CD8-positive, alpha-beta memory T cell (primary cell): ENCODE data around the gene GTF2F2. TPM values are rescaled to one million over a fixed set of nuclear protein-coding genes. Genes with fewer than 3 reads are reported as not detected.

Source experiments
- CTCF ChIA-PET: fragments of 350-600 bp; sonication (Branson Sonifier 250); formaldehyde crosslinking; loops from one replicate; lab custom pipeline; 2021; ENCODE audit warnings: antibody characterized with exemption; lab: Charles Lee
- POLR2A ChIA-PET: fragments of 350-600 bp; sonication (Branson Sonifier 250); formaldehyde crosslinking; loops from one replicate; lab custom pipeline; 2021; ENCODE audit warnings: antibody characterized with exemption; lab: Charles Lee
- DNase-seq, 5 donors: peaks; one replicate each; pipeline versions ENCODE4 v3.0.0 to v3.0.0-alpha.2; 2020 to 2022; ENCODE audit warnings: mixed read lengths in 1 of 5
- H3K27ac ChIP-seq: one replicate; pipeline ENCODE4 v1.7.0; 2013; ENCODE audit warnings: low read depth, mild to moderate bottlenecking, low read length, moderate library complexity
- H3K27me3 ChIP-seq: 2 replicates; pipeline ENCODE4 v1.7.0; 2013; ENCODE audit warnings: low read length, mild to moderate bottlenecking; ENCODE audit not compliant: insufficient read depth, poor library complexity, severe bottlenecking
- H3K36me3 ChIP-seq: 2 replicates; pipeline ENCODE4 v1.7.0; 2013; ENCODE audit warnings: mild to moderate bottlenecking, low read length, moderate library complexity; ENCODE audit not compliant: insufficient read depth
- H3K4me1 ChIP-seq: 2 replicates; pipeline ENCODE4 v1.7.0; 2013; ENCODE audit warnings: mild to moderate bottlenecking, low read length, moderate library complexity; ENCODE audit not compliant: insufficient read depth
- H3K4me3 ChIP-seq: 2 replicates; pipeline ENCODE4 v1.7.0; 2013; ENCODE audit warnings: mild to moderate bottlenecking, low read length
- H3K9me3 ChIP-seq: 2 replicates; pipeline ENCODE4 v1.7.0; 2013; ENCODE audit warnings: mild to moderate bottlenecking, low read length
- H3K27ac Mint-ChIP-seq, 8 donors: one replicate each; pipeline ENCODE4 v1.8.0; 2020 to 2021; ENCODE audit warnings: mixed read lengths in 8 of 8, mild to moderate bottlenecking in 6 of 8, inconsistent platforms in 3 of 8, moderate library complexity in 3 of 8
- H3K27me3 Mint-ChIP-seq, 2 donors: one replicate each; pipeline ENCODE4 v1.8.0; 2020 to 2021; ENCODE audit warnings: mixed read lengths in 2 of 2, mild to moderate bottlenecking in 1 of 2, moderate library complexity in 1 of 2
- H3K36me3 Mint-ChIP-seq, 3 donors: one replicate each; pipeline ENCODE4 v1.8.0; 2020 to 2021; ENCODE audit warnings: mixed read lengths in 3 of 3, inconsistent platforms in 1 of 3, mild to moderate bottlenecking in 1 of 3
- H3K4me1 Mint-ChIP-seq, 3 donors: one replicate each; pipeline ENCODE4 v1.8.0; 2020 to 2021; ENCODE audit warnings: mixed read lengths in 3 of 3, inconsistent platforms in 1 of 3, mild to moderate bottlenecking in 1 of 3
- H3K4me3 Mint-ChIP-seq, 7 donors: one replicate each; pipeline ENCODE4 v1.8.0; 2020 to 2021; ENCODE audit warnings: mixed read lengths in 7 of 7, mild to moderate bottlenecking in 6 of 7, moderate library complexity in 4 of 7, inconsistent platforms in 2 of 7
- H3K9me3 Mint-ChIP-seq, 5 donors: one replicate each; pipeline ENCODE4 v1.8.0; 2020 to 2022; ENCODE audit warnings: mixed read lengths in 5 of 5, mild to moderate bottlenecking in 3 of 5, moderate library complexity in 2 of 5, inconsistent platforms in 1 of 5
- polyA plus RNA-seq: library from polyadenylated mRNA; unstranded; fragments of 300-500 nt; fragmentation: Illumina TruSeq; gene quantifications from one replicate; pipeline ENCODE4 v1.2.3, GENCODE V29; 2021
- total RNA-seq, 2 experiments: library from RNA; stranded (reverse); gene quantifications; one replicate each; pipeline ENCODE4 v1.2.3, GENCODE V29; 2021

The GTF2F2 gene
- total and polyA plus RNA-seq, 3 experiments from 2014 or later: 10.4 to 29.3 (median 27.9) TPM

DNA sequence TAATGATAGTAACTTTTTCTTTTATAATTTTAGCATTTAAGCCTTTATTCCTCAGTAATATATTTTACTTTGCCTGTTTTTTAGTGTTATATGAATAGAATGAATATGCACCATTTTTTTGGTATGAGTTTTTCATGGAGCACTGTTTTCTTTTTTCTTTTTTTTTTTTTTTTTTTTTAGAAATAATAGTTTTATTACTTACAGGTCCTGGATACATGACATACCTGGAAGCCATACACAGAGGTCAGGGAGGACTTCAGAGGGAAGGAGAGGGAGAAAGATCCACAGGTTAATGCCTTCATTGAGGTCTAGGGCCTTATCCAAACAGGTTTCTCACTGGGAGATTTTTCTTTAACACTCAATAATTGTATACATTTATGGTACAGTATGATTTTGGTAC is 54.2 kb downstream of the GTF2F2 start:
- Histone ChIP-seq H3K27ac (no peak overlapping the region), H3K4me1 (no peaks in the 10 kb centered on the region), H3K9me3 (no peaks in the 10 kb centered on the region), H3K4me3 (no peak overlapping the region), H3K27me3 (no peaks in the 10 kb centered on the region), H3K36me3 (no peaks in the 10 kb centered on the region)
- Mint-ChIP-seq H3K9me3 (no peaks in the 10 kb centered on the region), H3K4me1 (peaks cover 28 to 50% (median 49%) of the 10 kb centered on the region in 3 donors), H3K27ac (no peak overlapping the region), H3K36me3 (peaks cover 23 to 43% (median 24%) of the 10 kb centered on the region in 3 donors), H3K27me3 (no peaks in the 10 kb centered on the region), H3K4me3 (no peak overlapping the region)
- ChIA-PET CTCF (no interaction called here), POLR2A (interaction anchor here (0.6 kb wide), 1 partner anchor 18 kb away, joined by 3 read pairs; no protein-coding TSS in a partner anchor)
- no peak for DNase-seq

DNA sequence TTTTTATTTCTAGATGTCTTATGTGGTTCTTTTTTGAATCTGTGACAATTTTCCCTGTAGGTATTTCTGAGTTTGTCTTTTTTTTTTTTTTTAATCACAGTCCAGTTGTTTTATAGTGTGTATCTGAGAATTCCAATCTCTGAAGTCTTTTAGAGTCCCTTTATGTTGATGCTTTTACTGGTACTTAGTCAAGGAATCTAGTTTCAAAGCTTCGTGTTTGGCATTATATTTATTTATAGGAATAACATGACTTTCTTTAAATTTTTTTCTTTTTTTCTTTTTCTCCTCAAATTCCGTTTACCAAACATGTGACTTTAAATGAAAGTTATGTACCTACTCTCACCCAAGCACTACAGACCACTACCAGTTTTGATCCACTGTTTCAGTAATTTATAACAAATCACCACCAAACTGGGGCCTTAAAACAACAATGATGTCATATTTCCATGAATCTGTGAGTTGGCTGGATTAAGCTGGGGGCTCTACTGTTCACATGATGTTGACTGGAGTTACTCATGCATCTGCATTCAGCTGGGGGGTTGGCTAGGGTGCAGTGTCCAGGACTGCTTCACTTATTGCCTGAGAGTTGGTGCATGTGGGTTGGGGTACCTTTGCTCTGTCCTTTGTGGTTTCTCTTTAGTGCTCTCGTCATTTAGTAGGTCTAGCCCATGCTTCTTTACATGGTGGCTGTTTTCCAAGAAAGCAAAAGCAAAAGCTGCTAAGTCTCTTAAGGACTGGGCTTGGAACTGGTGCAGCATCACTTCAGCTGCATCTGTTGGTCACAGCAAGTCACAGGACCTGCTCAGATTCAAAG is 58.2 kb downstream of the GTF2F2 start:
- Histone ChIP-seq H3K9me3 (no peaks in the 10 kb centered on the region), H3K27me3 (no peaks in the 10 kb centered on the region), H3K4me1 (no peaks in the 10 kb centered on the region), H3K36me3 (no peaks in the 10 kb centered on the region), H3K27ac (no peak overlapping the region), H3K4me3 (no peak overlapping the region)
- ChIA-PET POLR2A (interaction anchor here (0.7 kb wide), 1 partner anchor 227 kb away, joined by 3 read pairs; no protein-coding TSS in a partner anchor), CTCF (no interaction called here)
- Mint-ChIP-seq H3K4me3 (no peak overlapping the region), H3K9me3 (no peaks in the 10 kb centered on the region), H3K27ac (peak overlapping the region in 2 of 8 donors; percentile 13 to 55), H3K27me3 (no peaks in the 10 kb centered on the region), H3K4me1 (peaks cover 32 to 43% (median 41%) of the 10 kb centered on the region in 3 donors), H3K36me3 (peaks cover 11 to 40% (median 12%) of the 10 kb centered on the region in 3 donors)
- DNase-seq: no peak

DNA sequence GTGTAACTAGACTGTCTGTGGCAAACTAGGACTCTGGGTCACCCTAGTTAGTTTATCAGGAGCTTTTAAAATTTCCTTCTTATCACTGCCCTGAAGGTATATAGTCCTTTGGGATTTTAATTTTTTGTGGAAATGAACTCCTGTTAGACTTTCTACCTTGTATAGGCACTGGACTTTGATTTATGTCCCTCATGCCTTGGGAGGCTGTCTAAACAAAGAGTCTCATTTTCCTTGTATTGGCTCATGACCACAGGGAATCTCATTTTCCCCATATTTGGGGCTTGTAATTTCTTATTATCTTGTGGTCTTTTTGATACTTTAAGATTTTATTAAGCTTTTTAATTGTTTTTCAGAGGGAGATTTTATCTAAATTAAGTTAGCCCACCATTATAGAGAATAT is 59.1 kb downstream of the GTF2F2 start:
- Mint-ChIP-seq H3K27me3 (no peaks in the 10 kb centered on the region), H3K4me1 (peaks cover 35 to 48% (median 41%) of the 10 kb centered on the region in 3 donors), H3K4me3 (no peak overlapping the region), H3K27ac (peak overlapping the region in 1 of 8 donors; percentile 66), H3K36me3 (peaks cover 14 to 42% (median 18%) of the 10 kb centered on the region in 3 donors), H3K9me3 (no peaks in the 10 kb centered on the region)
- no peaks in the 10 kb centered on the region for H3K36me3 ChIP-seq
- ChIA-PET POLR2A (no interaction called here), CTCF (no interaction called here)
- H3K27ac ChIP-seq: no peak overlapping the region
- H3K9me3 ChIP-seq: no peaks in the 10 kb centered on the region
- no peak overlapping the region for H3K4me3 ChIP-seq
- no peaks in the 10 kb centered on the region for H3K27me3 ChIP-seq
- no peak for DNase-seq
- H3K4me1 ChIP-seq: no peaks in the 10 kb centered on the region

DNA sequence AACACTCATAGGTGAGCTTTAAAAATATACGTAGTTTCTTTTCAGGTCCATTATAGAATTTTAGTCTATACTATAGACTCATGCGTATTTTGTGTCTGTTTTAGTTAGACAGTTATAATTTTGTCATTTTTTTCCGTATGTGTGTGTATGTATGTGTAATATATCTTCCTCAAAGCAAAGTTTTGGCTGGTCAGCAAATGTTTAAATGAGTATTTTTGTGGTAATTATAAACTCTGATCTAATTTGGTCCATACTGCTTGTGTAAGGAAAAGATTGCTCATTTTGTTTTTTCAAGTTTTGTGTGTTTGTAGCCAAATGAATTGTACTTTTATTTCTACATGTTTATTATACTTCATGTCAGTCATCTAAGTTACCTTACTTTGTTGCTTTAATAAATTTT is 60.0 kb downstream of the GTF2F2 start:
- H3K9me3 Mint-ChIP-seq: no peaks in the 10 kb centered on the region
- no peak for DNase-seq
- Histone ChIP-seq H3K9me3 (no peaks in the 10 kb centered on the region), H3K27ac (no peak overlapping the region), H3K27me3 (no peaks in the 10 kb centered on the region), H3K36me3 (no peaks in the 10 kb centered on the region), H3K4me1 (no peaks in the 10 kb centered on the region), H3K4me3 (no peak overlapping the region)
- POLR2A ChIA-PET: no interaction called here
- H3K4me3 Mint-ChIP-seq: no peak overlapping the region
- H3K27ac Mint-ChIP-seq: no peak overlapping the region
- H3K4me1 Mint-ChIP-seq: peaks cover 37 to 51% (median 43%) of the 10 kb centered on the region in 3 donors
- H3K36me3 Mint-ChIP-seq: peaks cover 5 to 41% (median 14%) of the 10 kb centered on the region in 3 donors
- H3K27me3 Mint-ChIP-seq: no peaks in the 10 kb centered on the region
- CTCF ChIA-PET: no interaction called here

GRCh38 chr13:45180713-45181601 is 60.6 kb downstream of the GTF2F2 start:
- ChIA-PET POLR2A (no interaction called here), CTCF (interaction anchor here (0.6 kb wide), 1 partner anchor 12 kb away, joined by 3 read pairs; no protein-coding TSS in a partner anchor)
- H3K4me3 ChIP-seq: no peak overlapping the region
- no peaks in the 10 kb centered on the region for H3K9me3 ChIP-seq
- no peak overlapping the region for H3K4me3 Mint-ChIP-seq
- peak overlapping the region in 2 of 8 donors; percentile 16 to 50 for H3K27ac Mint-ChIP-seq
- H3K4me1 ChIP-seq: no peaks in the 10 kb centered on the region
- H3K36me3 Mint-ChIP-seq: peaks cover 5 to 38% (median 14%) of the 10 kb centered on the region in 3 donors
- H3K27me3 Mint-ChIP-seq: no peaks in the 10 kb centered on the region
- H3K36me3 ChIP-seq: no peaks in the 10 kb centered on the region
- H3K27me3 ChIP-seq: no peaks in the 10 kb centered on the region
- no peak for DNase-seq
- H3K4me1 Mint-ChIP-seq: peaks cover 37 to 51% (median 43%) of the 10 kb centered on the region in 3 donors
- H3K27ac ChIP-seq: no peak overlapping the region
- H3K9me3 Mint-ChIP-seq: no peaks in the 10 kb centered on the region

- H3K27ac Mint-ChIP-seq: peak overlapping the region in 3 of 8 donors; percentile 58 to 66 (median 60)
- Histone ChIP-seq H3K9me3 (no peaks in the 10 kb centered on the region), H3K4me3 (no peak overlapping the region), H3K36me3 (no peaks in the 10 kb centered on the region), H3K4me1 (no peaks in the 10 kb centered on the region), H3K27ac (no peak overlapping the region), H3K27me3 (no peaks in the 10 kb centered on the region)
- H3K4me1 Mint-ChIP-seq: peaks cover 15 to 28% (median 21%) of the 10 kb centered on the region in 3 donors
- no peaks in the 10 kb centered on the region for H3K27me3 Mint-ChIP-seq
- H3K9me3 Mint-ChIP-seq: peaks cover 0 to 3% (median 0%) of the 10 kb centered on the region in 5 donors
- H3K4me3 Mint-ChIP-seq: no peak overlapping the region
- POLR2A ChIA-PET: no interaction called here
- no peak for DNase-seq
- CTCF ChIA-PET: no interaction called here
- peaks cover 17 to 38% (median 19%) of the 10 kb centered on the region in 3 donors for H3K36me3 Mint-ChIP-seq
Measured at GRCh38 chr13:45184693-45185092, 64.4 kb downstream of the GTF2F2 start.

- ChIA-PET POLR2A (no interaction called here), CTCF (no interaction called here)
- Mint-ChIP-seq H3K27me3 (no peaks in the 10 kb centered on the region), H3K9me3 (peaks cover 0 to 3% (median 0%) of the 10 kb centered on the region in 5 donors), H3K27ac (no peak overlapping the region), H3K36me3 (peaks cover 17 to 38% (median 19%) of the 10 kb centered on the region in 3 donors), H3K4me3 (no peak overlapping the region), H3K4me1 (peaks cover 14 to 23% (median 19%) of the 10 kb centered on the region in 3 donors)
- Histone ChIP-seq H3K27me3 (no peaks in the 10 kb centered on the region), H3K4me1 (no peaks in the 10 kb centered on the region), H3K27ac (no peak overlapping the region), H3K9me3 (no peaks in the 10 kb centered on the region), H3K4me3 (no peak overlapping the region), H3K36me3 (no peaks in the 10 kb centered on the region)
- DNase-seq: no peak
Measured at GRCh38 chr13:45185286-45185685, 65.0 kb downstream of the GTF2F2 start.
